HG03520 (cell line): ENCODE measurements around the gene IQCM.

Experiments
- ATAC-seq: cut with Tn5 transposase; IDR thresholded peaks from one replicate; pipeline ENCODE4 v1.9.1; 2021; ENCODE audit warnings: mild to moderate bottlenecking, moderate library complexity; ENCODE audit not compliant: unreplicated experiment

The IQCM gene

GRCh38 chr4:149784018-149784417, 31.6 kb downstream of the IQCM start:
- ATAC-seq = no peak

DNA sequence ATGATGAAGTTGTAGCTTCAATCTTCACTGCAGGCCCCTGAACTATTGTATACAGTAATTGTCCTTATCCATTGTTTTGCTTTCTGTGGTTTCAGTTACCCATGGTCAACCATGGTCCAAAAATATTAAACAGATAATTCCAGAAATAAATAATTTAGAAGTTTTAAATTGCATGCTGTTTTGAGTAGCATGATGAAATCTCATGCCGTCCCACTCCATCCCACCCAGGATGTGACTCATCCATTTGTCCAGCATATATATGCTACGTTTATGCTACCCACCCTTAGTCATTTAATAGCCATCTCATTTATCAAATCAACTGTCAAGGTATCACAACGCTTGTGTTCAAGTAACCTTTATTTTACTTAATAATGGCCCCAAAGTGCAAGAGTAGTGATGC, 34.5 kb downstream of the IQCM start:
- ATAC-seq = no peak

- no peak for ATAC-seq
Observed at GRCh38 chr4:149768477-149768876, 47.2 kb downstream of the IQCM start.

DNA sequence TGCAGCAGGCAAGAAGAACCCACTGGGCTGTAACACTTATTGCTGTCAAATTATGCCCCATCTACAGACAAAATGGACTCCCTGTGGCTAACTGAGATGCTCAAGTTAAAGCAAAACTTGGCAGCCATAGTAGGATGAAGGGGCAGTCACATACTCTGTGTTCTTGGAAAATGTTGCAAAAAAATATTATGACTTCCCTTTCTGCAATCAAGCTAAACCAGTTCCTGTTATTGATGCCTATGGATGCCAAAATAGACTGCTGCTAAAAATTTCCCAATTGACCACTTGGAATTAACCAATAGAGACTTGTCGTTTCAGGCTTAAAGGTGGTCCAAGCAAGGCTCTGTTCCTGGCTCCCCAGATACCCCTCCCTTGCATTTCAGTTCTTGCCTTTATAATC, 49.5 kb downstream of the IQCM start:
- no peak for ATAC-seq

- no peak for ATAC-seq
Observed at GRCh38 chr4:149765630-149766029, 50.0 kb downstream of the IQCM start.

DNA sequence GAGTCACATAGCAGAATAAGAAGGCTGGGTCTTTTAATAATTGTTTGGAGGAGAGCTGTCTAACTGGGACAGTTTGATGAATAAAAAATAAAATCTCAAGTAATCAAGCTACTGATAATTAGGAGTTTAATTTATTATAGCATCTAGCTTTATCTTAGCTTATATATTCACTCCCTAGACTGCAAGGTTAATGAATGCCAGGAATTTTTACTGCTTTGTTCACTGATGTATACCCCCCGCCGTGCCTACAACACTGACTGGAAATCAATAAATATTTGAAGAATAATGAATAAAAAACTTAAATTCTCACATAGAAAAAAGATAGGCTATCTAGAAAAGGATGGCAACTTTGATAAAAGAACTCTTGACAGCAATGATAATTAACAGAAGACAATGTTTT, 59.7 kb downstream of the IQCM start:
- no peak for ATAC-seq

DNA sequence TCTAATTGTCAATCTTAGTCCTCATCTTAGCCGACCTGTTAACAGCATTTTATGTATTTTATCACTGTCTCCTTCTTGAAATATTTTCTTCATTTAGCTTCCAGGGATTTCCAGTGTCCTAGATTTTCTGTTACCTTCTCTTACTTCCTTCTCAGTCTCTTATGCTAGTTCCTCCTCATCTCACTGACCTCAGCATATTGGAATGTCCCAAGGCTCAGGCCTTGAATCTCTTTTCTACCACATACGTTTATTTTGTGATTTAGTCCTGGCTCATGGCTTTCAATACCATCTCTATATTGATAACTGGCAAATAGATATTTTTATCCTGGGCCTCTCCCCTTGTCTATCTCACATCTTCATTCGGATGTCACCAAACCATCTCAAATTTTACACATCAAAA, 61.1 kb downstream of the IQCM start:
- ATAC-seq = no peak

- no peak for ATAC-seq
Observed at GRCh38 chr4:149752729-149753128, 62.9 kb downstream of the IQCM start.

GRCh38 chr4:149751174-149751573, 64.5 kb downstream of the IQCM start:
- no peak for ATAC-seq

- ATAC-seq = no peak
Observed at GRCh38 chr4:149749784-149750183, 65.9 kb downstream of the IQCM start.

DNA sequence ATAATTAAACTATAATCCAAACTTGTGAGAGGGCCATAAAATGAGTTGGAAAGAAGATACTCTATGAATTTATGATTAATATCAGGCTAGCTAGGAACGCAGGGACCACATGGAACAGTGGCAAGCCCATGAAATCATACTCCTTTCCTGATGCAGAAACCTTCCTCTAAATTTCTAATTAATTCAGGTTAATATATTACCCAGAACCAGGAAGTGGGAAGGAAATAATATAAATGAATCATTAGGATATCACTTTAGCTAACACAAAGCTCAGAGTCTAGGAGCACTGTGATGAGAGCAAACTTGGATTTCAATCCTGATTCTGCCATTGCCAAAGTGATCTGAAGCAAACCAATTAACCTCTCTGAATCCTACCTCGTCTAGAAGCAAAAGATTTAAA, 68.0 kb downstream of the IQCM start:
- ATAC-seq = no peak

DNA sequence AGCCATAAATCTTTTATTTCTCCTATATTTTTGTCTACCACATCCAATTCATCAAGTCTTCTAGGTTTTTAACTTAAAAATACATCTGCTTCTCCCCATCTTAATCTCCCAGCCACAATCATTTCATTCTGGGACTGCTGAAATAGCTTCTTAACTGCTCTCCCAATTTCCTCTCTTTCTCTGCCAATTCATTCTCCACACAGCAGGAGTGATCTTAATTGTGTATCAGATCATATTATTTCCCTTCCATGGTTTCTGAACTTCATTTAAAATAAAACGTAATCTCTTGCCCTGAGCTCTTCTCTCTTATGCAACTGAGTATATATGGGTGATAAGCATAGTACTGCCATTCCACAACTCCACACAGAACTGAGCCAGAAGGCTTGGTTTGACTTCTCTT, 69.4 kb downstream of the IQCM start:
- no peak for ATAC-seq

DNA sequence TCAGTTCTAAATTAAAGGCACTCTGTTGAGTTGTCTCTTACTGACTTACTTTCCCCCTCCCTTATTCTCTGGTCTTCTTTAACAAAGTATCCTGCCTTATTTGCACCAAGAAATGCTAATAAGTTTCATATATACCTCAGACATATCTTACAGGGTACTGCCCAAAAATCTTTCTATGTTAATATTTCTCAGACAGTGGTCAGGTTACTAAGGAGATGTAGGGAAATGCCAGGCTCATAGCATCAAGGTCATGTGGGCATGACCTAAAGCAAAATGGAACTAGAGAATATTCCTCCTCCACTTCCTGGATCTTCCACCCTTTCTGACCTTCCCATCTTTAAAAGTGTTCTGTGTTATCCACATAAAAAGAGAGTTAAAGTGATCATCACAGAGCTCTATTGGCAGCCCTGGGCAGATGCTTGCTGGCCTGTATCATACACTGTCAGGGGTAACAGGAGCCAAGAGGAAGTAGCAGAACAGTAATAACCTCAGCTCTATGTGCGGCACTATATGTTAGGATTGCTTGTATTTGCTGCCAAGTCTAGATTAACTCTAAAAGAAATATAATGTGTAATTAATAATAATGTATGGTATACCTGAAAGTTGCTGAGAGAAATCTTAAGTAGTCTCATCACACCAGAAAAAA, 74.3 kb downstream of the IQCM start:
- no peak for ATAC-seq

DNA sequence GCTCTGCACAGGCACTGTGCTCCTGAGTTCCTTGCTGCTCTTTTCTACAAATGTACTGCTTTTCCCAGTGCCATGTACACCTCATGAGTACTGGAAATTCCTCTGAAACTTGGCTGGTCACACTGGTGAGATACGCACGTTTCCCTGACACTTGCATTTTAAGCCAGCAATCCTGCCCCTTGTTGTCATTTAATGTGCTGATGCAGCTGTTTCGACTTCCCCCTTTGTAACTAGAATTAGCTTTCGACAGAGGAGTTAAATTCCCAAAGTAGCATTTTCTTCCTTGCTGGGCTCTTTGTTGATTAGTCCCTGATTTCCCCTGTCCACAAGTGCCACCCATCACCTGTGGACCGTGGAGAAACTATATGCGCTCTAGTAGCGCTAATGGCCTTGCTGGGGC, 77.5 kb downstream of the IQCM start:
- no peak for ATAC-seq

DNA sequence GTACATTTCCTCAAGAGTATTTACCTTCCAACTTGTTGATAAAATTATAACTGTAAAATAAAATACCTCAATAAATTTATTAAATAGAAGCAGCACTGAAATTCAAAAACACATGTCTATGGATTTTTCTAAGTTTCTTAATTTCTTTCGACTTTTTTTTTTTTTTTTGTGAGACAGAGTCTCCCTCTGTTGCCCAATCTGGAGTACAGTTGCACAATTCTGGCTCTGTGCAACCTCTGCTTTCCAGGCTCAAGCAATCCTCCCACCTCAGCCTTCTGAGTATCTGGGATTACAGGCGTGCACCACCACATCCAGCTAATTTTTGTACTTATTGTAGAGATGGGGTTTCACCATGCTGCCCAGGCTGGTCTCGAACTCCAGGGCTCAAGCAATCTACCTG, 79.8 kb downstream of the IQCM start:
- ATAC-seq = no peak

DNA sequence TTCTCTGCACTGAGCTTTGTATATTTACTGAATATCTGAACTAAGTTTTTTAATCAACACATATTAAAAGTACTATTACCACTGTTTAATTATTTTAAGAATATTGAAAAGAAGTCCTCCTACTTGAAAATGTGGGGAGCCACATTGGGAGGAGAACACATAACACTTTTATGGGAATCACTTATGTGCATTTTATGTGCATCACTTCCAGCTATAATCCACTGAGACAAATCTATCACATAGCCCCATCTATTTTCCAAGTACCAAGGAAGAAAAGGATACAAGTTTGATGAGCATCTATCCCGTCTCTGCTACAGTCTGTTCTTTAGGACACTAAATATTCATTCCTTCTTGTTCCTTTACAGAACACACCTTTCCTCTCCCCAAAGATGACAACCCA, 87.2 kb downstream of the IQCM start:
- no peak for ATAC-seq

DNA sequence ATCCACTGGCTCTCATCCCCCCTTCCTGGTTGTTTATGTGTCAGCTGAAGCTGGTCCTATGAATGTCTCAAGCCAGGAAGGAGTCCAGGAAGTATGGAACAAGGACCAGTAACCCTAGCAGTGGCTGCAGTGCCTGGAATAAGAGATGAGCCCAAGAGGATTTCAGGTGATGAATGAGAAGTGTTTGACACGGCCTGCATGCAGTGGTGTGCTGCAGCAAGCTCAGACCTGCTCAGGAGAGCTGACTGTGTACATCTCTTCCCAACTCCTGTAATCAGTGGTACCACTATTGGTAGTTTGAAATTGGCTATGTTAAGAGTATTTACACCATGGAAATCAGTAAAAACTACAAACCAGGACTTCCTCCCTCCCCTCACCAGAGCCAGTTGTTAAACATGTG, 88.0 kb downstream of the IQCM start:
- no peak for ATAC-seq

- no peak for ATAC-seq
Observed at GRCh38 chr4:149723065-149723464, 92.6 kb downstream of the IQCM start.

GRCh38 chr4:149719806-149720205, 95.8 kb downstream of the IQCM start:
- ATAC-seq = peak; percentile 72

DNA sequence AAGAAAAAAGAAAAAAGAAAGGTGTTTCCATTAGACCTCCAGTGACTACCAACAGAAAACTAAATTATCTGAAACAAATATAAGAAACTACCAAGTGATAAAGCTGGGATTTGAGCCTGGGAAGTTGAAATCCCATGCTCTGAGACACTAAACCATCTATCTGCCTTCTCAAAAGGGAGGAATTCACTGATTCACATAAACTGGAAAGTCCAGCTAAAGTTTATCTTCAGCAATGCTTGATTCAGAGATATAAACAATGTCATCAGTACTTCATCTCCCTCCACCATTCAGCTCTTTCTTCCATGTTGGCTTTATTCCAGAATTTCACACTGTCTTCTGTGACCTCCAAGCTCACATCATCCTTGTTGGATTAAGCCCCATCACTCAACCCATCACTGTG, 96.3 kb downstream of the IQCM start:
- no peak for ATAC-seq

DNA sequence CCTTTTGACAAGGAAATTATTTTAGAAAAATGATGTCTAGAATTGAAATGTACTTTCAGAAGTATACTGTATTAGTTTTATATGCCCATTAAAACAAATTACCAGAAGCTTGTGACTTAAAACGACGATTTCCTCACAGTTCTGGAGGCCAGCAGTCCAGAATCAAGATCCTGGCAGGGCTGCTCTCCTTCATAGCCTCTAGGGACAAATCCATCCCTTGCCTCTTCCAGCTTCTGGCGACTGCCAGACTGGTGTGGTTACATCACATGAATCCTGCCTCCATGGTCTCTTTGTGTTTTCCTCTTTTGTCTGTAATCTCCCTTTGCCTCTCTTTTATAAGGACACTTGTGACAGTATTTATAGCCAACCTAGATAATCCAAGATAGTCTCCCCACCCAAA, 97.1 kb downstream of the IQCM start:
- no peak for ATAC-seq

GRCh38 chr4:149716728-149717127, 98.9 kb downstream of the IQCM start:
- no peak for ATAC-seq

GRCh38 chr4:149715822-149716585, 99.6 kb downstream of the IQCM start:
- ATAC-seq = no peak
